ENCODE data around the gene GBX2.

The GBX2 gene

GRCh38 chr2:236170590-236171165, 2.5 kb upstream of the GBX2 start:
- H3K4me3 ChIP-seq = no peak overlapping the region
- no peak overlapping the region for H3K27ac ChIP-seq

DNA sequence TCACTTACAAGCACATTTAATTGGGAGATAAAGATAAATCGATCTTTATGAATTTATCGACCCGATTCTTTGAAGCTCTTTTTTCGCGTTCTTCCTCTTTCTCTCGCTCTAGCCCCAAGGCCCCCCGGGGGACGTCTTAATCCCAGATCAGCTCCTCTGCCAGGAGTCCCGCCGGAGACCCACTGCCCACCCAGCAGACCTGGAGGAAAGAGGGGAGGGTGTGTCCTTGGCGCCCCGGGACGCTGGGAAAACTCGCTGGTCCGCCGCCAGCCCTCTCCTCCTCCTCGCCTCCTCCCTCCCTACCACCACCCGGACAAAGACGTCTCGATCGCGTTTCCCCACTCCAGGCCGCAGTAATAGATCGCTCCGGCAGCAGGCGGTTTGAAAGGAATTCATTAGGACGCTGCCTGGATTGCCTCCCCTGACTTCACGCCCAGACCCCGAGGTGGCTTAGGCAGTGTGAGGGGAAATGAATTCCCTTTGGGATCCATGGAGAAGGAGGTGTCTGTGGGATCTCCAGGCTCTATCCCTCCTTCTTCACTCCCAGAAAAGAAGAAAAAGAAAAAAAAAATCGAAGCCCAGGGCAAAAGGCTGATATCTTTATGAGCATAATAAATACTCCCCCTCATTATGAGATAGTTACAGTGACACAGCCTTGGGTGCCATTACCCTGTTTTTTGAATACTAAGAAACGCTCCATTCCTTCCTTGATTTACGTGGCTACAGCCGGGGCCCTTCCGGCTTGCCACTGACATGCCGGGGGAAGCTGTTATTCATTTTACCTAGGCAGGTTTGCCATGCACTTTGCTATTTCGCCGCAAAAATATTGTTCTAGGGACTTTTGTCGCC, 1.8 kb upstream of the GBX2 start:
- H3K4me3 ChIP-seq = no peak overlapping the region
- H3K27ac ChIP-seq = no peak overlapping the region

DNA sequence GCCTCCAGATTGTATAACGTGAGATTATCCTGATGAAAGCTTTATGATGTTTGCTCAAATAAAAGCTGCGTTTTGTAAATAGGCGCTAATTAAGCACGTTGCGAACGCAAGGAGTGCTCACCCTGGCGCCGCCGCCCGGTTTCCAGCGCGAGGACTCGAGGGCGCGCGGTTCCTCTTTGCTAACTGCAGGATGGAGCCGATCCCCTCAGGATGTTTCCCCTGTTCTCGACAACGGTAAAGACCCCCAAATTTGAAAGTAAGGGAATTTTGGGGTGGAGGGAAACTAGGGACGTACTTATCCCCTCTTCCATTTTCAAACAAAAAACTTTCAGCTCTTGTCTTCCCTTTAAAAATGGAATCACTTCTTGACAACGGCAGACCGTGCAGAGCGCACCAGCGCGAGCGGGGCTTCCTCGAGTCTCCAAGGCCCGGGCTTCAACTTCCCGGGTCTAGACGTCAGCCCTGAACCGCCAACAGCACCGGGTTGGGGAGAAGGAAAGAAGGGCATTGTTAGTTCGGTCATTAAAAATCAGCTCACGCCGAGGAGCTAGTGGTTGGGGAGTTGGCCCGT, 1.1 kb upstream of the GBX2 start:
- Histone ChIP-seq H3K27ac (no peak overlapping the region), H3K4me3 (no peak overlapping the region)

DNA sequence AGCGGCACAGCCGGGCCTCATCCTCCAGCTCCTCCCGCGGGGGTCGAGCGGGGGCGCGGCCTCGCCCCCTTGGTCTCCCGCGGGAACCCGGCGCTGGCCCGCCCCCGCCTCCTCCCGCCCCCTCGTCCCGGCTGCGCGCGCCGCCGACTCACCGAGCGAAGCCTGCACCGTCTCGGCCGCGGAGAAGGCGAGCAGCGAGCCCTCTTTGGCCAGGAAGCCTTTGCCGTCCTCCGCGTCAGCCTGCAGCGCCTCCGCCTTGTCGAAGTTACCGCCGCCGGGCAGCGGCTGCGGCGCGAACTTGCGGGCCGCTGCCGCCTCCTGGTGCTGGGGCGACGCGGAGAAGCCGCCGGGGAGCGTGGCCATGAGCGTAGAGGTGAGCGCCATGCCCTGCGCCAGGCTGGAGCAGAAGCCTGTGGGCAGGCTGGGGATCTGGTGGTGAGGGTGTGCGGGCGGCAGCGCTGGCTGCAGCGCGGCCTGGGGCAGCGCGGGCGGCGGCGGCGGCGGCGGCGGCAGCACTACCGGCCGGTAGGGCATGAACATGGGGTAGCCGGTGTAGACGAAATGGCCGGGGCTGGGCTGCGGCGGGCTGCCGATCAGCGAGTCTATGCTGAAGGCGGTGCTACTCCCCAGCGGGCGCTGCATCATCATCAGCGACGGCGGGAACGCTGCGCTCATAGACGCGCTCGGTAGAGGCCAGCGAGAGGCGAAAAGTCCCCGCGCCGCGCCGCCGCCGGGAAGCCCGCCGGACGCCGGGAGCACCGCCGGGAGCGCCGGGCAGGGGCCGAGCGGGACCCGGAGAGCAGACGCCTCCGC, 683 bp downstream of the GBX2 start:
- H3K4me3 ChIP-seq = peak overlapping the region in 6 of 7 experiments; percentile 4 to 33 (median 21)
- H3K27ac ChIP-seq = no peak overlapping the region

GRCh38 chr2:236166796-236167296, 1.3 kb downstream of the GBX2 start:
- Histone ChIP-seq H3K4me3 (peak overlapping the region in 5 of 7 experiments; percentile 15 to 33 (median 27)), H3K27ac (no peak overlapping the region)

GRCh38 chr2:236165842-236166795, 2.1 kb downstream of the GBX2 start:
- Histone ChIP-seq H3K27ac (no peak overlapping the region), H3K4me3 (peak overlapping the region in 5 of 7 experiments; percentile 4 to 33 (median 15))

DNA sequence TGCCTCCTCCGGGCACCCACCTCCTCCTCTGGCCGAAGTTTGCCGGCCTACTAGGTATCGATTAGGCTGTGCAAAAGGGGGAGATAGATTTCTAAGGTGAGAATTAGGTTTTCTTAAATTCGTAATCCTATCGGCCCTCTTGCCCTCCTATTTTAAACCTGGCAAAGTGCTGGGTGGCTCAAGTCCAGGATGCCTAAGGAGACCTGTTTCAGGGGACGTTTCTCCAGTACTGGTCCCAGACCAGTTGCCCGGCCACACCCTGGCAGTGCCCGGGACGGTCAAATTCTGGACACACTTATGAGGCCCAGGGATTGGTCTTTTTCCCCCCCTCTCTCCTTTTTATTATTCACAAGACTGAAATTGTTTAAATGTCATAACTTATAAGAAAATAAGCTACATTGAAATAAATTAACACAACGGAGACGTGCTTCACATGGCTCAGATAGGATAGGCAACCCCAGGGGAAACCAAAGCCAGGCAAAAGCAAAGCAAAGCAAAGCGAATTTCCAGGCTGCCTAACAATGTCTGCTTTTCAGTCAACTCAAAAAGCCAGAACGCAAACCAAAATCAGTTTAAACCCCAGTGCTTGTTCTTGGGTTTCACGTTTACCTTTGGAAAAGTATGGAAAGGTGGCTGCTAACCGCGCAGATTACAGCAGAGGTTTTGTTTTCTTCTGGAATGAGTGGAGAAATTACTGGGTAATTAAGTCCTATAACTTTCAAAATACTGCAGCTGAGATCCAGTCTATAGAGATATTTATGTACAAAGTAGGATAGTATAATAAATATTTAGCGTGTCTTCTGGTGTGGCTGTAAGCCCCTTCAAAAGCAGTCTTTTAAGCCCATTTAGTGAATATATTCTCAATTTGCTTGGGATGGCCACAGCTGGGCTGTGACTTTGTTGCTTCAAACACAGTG, 3.0 kb downstream of the GBX2 start:
- Histone ChIP-seq H3K27ac (no peak overlapping the region), H3K4me3 (peak overlapping the region in 1 of 7 experiments; percentile 29)

DNA sequence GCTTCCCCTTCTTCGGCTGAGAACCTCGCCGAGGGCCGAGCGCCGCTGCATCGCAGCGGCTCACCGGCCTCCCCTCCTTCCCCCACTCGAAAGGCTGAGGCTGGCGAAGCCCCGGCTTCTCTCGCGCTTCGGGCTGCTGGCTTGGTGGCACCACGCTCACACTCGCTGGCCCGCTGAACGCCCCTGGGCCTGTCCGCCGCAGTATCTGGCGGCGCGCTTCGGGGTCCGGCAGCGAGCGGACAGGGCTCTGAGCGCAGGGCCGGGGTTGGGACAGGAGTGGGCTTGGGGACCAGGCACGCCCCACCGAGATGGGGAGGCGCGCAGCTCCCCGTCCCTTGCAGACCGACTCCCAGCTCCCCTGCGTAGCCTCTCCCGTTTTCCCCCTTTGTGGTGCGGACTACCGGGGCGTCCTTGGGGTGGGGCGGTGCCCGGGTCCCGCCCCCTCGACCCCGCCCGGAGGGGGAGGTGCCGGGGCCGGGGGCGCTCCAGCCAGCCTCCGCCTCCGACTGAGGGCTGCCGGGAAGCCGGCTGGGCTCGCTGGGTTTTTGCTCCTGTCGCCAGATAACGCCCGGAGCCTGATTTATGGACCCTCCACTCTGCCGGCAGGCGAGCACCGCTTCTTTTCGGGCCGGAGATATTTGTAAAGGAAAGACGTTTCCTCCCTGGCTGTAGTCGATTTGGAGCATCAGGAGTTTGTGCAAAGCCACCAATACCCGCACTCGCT, 3.8 kb downstream of the GBX2 start:
- H3K4me3 ChIP-seq = peak overlapping the region; percentile 4 to 29 (median 20)
- no peak overlapping the region for H3K27ac ChIP-seq

DNA sequence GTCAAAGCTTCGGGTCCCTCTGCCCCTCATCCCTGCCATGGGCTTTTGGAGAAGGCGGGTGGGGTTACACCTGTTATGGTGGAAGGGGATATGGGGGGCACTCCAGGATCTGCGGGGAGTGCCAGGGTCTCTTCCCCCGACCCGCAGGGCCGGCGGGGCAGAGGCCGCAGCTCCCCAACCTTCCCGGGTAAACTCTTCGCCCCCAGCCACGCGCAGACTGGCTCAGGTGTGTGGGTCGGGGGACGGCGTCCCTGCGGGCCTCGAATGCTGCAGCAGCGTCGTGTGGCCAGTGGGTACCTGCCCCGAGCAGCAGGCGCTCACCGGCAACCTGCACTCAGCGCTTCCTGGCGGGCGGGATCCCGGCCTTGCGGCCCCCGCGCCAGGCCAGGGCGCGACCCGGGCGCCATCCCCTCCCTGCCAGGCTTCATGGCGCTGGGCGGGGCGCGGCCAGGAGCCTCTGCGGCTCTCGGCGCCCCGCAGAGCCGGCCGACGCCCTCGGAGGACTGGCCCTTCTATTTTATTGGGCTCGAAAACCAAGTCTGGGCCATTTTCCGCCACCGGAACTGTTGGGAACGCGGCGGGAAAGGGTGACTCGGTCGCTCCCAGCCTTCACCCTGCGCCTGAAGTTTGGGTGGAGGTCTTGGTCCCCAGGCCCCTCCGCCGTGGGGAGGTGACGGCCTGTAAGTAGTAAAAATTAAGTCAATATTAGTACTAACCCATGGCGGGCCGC, 4.5 kb downstream of the GBX2 start:
- Histone ChIP-seq H3K4me3 (peak overlapping the region in 6 of 7 experiments; percentile 4 to 29 (median 20)), H3K27ac (no peak overlapping the region)

DNA sequence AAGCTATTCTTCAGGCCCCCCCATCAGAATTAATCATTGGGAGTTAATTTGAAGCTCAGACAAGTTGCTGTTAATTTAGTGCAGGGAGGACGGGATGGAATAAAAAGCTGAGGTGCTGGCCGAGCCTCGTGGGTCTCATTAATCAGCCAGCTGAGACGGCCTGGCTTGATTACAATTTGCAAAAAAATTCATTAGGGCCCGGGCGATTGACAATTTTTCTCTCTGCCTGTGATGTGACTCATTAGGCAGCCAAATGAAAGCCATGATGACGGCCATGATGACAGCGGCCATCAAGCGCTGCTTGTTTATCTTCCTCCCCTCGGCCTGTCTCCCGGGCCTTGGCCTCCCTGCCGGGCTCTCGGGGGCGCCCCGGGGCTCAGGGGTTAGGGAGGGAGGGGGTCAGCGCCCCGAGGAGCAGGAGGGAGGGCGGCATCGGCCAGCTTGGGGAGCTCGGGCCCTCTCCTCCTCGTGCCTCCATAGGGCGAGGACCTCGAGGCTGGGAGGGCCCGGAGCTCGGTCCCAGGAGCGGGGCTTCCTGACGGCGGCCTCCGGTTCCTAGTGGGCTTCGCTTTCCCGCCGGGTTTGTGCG, 5.2 kb downstream of the GBX2 start:
- no peak overlapping the region for H3K27ac ChIP-seq
- peak overlapping the region in 1 of 7 experiments; percentile 26 for H3K4me3 ChIP-seq

- Histone ChIP-seq H3K4me3 (no peak overlapping the region), H3K27ac (no peak overlapping the region)
Measured at GRCh38 chr2:236162031-236162845, 5.9 kb downstream of the GBX2 start.

GRCh38 chr2:236161531-236161930, 6.7 kb downstream of the GBX2 start:
- no peak overlapping the region for H3K27ac ChIP-seq
- no peak overlapping the region for H3K4me3 ChIP-seq

- H3K4me3 ChIP-seq = no peak overlapping the region
- H3K27ac ChIP-seq = no peak overlapping the region
Measured at GRCh38 chr2:236161082-236161462, 7.1 kb downstream of the GBX2 start.

DNA sequence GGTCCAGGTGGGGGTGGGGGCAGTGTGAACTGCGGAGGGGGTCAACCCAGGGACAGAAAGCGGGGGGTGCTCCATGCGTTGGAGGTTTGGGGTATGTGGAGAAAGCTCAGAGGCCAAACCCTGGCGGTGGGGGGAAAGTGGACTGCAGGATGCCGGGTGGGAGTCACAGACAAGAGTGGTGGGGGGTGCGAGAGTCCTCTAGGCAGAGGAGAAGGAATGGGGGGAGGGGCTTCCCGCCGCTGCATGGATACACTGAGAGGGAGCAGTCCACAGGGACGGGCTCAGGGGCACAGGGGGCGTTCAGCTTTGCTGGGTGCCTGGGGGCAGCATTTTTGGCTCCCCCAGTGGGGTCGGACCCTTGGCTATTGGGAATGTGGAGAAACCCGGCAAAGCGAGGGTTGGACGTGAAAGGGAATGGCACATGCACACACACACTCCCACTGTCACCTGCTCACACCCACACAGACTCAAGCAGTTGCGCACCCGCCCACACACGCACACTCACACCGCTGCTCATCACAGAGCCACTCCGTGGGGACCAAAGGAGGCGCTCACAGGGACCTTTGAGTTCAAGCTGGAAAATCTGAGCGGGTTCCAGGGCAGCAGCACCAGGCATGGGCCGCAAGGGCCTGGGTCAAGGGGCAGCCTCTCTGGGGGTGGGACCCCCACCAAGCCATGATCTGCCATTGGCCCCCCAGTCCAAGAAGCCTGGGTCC, 7.7 kb downstream of the GBX2 start:
- Histone ChIP-seq H3K4me3 (no peak overlapping the region), H3K27ac (no peak overlapping the region)

DNA sequence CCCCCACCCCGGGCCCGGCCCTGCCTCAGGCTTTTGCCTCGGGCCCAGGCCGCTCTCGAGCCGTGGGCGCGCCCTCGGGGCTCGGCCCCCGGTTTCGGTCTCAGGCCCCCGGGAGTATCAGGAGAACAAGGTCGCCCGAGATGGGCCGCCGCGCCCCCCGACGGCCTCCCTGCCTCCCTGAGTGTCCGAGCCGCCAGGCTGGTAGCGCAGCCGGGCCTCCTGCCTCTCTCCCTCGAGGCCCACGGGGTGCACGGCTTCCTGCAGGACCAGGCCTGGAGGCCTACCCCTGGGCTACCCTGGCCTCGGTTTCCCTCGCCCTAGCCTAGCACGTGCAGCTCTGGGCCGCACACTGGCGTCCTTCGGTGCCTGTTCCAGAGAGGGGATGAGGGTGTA, 8.4 kb downstream of the GBX2 start:
- H3K27ac ChIP-seq = no peak overlapping the region
- H3K4me3 ChIP-seq = no peak overlapping the region

Measured in skin epidermis (tissue), 12 donors.